ENCODE measurements around the gene IQSEC2.
A peak's percentile ranks its signal among the peaks of the same experiment; 100 is the strongest.

Gene IQSEC2

DNA sequence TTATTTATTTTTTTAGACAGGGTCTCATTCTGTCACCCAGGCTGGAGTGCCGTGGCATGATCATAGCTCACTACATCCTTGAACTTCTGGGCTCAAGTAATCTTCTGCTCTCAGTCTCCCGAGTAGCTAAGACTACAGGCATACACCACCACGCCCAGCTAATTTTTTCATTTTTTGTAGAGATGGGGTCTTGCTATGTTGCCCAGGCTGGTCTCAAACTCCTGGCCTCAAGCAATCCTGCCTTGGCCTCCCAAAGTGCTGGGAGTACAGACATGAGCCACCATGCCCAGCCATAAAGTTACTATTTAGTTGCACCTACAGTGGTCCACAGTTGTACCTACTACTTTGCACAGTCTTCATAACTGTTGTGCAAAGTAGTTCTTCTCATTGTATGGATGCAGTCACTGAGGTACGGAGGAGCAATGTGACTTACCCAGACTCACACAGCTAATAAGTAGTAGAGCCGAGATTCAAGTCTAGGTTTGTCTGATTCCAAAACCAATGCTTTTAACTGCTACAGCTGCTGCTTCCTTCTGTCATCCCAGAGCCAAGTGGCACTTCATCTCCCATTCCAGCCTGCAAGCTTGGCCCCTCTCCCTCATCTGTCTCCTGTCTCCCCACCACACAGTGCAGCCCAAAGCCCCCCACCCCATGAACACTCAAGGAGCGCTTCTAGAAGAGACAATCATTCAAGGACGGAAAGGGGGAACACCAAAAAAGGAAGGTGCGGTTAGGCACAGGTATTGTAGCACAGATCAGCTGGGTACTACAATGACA lies 24.0 kb upstream of the IQSEC2 start:
- DNase-seq (ENCODE audit: low read depth in 2 of 2) = no peak
- H3K4me3 ChIP-seq (replicated peaks in 1 of 2; ENCODE audit: low read depth in 2 of 2, low read length in 2 of 2) = no peak overlapping the region
- TF ChIP-seq, protein P1, sequence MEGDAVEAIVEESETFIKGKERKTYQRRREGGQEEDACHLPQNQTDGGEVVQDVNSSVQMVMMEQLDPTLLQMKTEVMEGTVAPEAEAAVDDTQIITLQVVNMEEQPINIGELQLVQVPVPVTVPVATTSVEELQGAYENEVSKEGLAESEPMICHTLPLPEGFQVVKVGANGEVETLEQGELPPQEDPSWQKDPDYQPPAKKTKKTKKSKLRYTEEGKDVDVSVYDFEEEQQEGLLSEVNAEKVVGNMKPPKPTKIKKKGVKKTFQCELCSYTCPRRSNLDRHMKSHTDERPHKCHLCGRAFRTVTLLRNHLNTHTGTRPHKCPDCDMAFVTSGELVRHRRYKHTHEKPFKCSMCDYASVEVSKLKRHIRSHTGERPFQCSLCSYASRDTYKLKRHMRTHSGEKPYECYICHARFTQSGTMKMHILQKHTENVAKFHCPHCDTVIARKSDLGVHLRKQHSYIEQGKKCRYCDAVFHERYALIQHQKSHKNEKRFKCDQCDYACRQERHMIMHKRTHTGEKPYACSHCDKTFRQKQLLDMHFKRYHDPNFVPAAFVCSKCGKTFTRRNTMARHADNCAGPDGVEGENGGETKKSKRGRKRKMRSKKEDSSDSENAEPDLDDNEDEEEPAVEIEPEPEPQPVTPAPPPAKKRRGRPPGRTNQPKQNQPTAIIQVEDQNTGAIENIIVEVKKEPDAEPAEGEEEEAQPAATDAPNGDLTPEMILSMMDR (IDR thresholded peaks at IDR 0.05; ENCODE audit: low read depth, low read length) = no peak

DNA sequence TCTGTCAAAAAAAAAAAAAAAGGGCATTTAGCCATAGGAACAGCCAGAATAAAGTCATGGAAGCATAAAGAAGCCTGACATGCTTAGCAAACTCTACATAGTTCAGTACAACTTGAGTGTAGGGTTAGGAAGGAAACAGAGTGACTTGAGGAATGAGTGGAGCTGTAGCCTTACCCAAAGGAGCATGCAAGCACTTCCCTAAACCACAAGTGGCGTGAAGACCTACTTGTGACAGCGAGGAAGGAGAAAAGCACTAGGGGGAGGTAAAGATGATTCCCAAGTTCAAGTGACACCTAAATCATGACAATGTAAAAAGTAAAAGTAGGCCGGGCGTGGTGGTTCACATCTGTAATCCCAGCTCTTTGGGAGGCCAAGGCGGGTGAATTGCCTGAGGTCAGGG lies 21.8 kb upstream of the IQSEC2 start:
- TF ChIP-seq, protein P1 (IDR thresholded peaks at IDR 0.05; ENCODE audit: low read depth, low read length) = no peak

DNA sequence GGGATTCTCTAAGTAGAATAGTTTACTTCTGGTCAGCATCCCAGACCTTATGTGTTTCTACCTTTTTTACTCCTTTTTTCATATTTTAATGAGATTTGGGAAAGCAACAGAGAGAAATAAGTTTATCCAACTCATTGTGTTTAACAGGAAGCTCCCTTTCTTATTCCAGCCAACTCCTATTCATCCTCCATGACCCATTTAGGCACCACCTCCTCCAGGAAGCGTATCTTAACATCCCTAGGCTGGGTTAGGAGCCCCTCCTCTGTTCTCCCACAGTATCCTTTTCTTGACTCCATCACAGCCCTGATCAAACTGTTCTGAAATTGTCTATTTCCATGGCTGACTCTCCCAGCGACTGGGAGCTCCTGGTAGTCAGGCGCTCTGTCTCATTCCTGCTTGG lies 18.8 kb upstream of the IQSEC2 start:
- no peak for DNase-seq (ENCODE audit: low read depth in 2 of 2)
- no peak overlapping the region for H3K4me3 ChIP-seq (replicated peaks in 1 of 2; ENCODE audit: low read depth in 2 of 2, low read length in 2 of 2)
- TF ChIP-seq, protein P1 (IDR thresholded peaks at IDR 0.05; ENCODE audit: low read depth, low read length) = no peak

More for the DNA sequence above, 21.8 kb upstream of the IQSEC2 start:
- DNase-seq (ENCODE audit: low read depth in 2 of 2) = no peak
- H3K4me3 ChIP-seq (replicated peaks in 1 of 2; ENCODE audit: low read depth in 2 of 2, low read length in 2 of 2) = no peak overlapping the region

DNA sequence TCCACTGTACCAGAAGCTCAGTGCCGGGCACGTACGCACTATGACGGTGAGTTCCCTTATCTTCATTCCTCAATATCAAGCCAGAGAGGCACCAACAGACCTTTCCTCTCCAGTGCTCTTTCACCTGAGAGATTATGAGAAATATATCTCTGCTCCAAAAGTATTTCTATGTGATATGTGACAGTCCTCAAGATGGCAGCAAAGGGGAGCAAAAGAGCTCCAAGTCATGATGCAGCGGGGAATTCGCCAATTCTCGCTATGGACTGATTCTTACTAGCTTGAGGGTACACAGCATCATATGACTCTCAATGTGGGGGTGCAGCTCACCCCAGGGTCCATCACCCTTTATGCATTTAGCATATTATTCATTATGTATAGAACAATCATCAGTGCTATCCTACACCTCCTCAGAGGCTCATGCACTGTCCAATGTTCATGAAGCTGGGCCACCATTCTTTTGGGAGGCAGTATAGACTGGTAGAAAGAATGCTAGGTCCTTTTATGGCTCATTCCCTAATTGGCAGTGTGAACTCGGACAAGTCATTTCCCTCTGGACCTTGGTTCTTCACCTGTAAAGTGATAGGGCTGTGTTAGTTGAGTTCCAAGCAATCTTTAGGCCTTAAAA lies 12.8 kb upstream of the IQSEC2 start:
- peak in 1 of 2 donors; percentile 13 for DNase-seq (ENCODE audit: low read depth in 2 of 2)
- TF ChIP-seq, protein P1 (IDR thresholded peaks at IDR 0.05; ENCODE audit: low read depth, low read length) = no peak
- no peak overlapping the region for H3K4me3 ChIP-seq (replicated peaks in 1 of 2; ENCODE audit: low read depth in 2 of 2, low read length in 2 of 2)

DNA sequence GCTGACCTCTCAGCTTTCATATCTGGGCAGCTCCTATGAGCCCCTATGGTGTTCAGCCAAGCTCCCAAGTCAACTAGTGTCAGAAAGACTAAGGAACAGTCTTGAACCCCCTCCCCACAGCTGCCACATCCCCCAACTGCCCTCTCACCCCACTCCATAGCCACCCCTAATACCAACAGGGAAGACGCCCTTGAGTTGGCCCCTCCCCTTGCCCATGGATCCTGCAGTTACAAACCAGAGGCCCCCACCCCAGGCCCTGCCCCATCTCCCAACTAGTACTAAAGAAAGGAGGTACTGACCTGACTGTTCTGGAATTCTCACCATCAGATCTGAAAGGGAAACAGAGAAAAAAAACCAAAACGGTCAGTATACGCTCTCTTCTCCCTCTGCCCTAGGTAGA lies 10.2 kb upstream of the IQSEC2 start:
- TF ChIP-seq, protein P1 (IDR thresholded peaks at IDR 0.05; ENCODE audit: low read depth, low read length) = no peak
- DNase-seq (ENCODE audit: low read depth in 2 of 2) = no peak

DNA sequence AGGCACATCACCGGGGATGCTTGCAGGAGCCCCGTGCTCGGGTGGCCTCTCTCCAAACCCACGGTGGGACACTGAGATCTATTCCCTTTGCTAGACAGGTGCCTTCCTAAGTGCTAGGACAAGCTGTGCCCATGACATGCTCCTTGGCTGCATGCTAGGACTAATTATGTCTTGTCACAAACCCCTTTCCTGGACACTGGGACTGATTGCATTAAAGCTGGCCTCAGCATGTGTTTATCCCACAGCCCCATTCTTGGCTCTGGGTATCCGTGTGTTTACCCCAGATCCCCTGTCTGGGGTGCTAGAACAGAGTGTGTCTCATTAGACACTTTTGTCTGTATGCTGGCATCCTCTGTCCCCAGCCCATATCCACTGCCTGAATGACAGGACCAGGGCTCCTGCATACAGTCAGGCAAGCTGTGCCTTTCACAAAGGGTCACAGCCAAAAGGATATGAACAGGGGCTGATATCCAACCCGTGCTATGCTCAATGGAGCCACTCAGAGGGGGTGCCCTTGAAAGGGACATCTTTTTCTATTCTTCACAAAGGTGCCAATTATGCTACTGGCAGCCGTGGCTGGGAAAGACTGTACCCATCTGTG lies 9.2 kb upstream of the IQSEC2 start:
- no peak for DNase-seq (ENCODE audit: low read depth in 2 of 2)
- TF ChIP-seq, protein P1 (IDR thresholded peaks at IDR 0.05; ENCODE audit: low read depth, low read length) = no peak
- H3K4me3 ChIP-seq (replicated peaks in 1 of 2; ENCODE audit: low read depth in 2 of 2, low read length in 2 of 2) = no peak overlapping the region

More for the DNA sequence above, 10.2 kb upstream of the IQSEC2 start:
- no peak overlapping the region for H3K4me3 ChIP-seq (replicated peaks in 1 of 2; ENCODE audit: low read depth in 2 of 2, low read length in 2 of 2)

Measured in cardiac fibroblast (primary cell).